K562 (cell line): Measurements from ENCODE around the gene PRKAG1. TPM values are rescaled to one million over a fixed set of nuclear protein-coding genes. Genes with fewer than 3 reads are reported as not detected.

Source experiments
- ADNP ChIP-seq: fragments of 200-800 bp; sonication (Bioruptor generic); IDR thresholded peaks from 2 replicates; pipeline ENCODE4 v1.6.1; 2016; ENCODE audit warnings: missing genetic modification characterization, missing compliant biosample characterization
- ASH1L ChIP-seq: fragments of 450-650 bp; IDR thresholded peaks from 2 replicates; pipeline ENCODE4 v1.6.1; 2018; ENCODE audit warnings: borderline replicate concordance, mild to moderate bottlenecking, low read depth; ENCODE audit not compliant: partially characterized antibody
- ERF ChIP-seq: fragments of 450-650 bp; formaldehyde crosslinking; IDR thresholded peaks from 2 replicates; pipeline ENCODE4 v1.4.0; 2020; ENCODE audit warnings: mild to moderate bottlenecking, mixed read lengths
- HDAC1 ChIP-seq, 2 experiments: fragments of 450-650 bp; IDR thresholded peaks; 2 replicates each; pipeline ENCODE4 v1.6.1; 2016 to 2017; ENCODE audit warnings: inconsistent platforms in 1 of 2, mild to moderate bottlenecking in 1 of 2, moderate library complexity in 1 of 2
- MED1 ChIP-seq: sonication (generic); formaldehyde crosslinking; IDR thresholded peaks from 2 replicates; pipeline ENCODE4 v1.8.1; 2023; ENCODE audit warnings: missing genetic modification reagents, borderline replicate concordance
- NBN ChIP-seq: fragments of 450-650 bp; IDR thresholded peaks from 2 replicates; pipeline ENCODE4 v1.6.1; 2016; ENCODE audit warnings: low read depth, mild to moderate bottlenecking
- RBM22 ChIP-seq: fragments of 200-400 bp; formaldehyde crosslinking; IDR thresholded peaks from 2 replicates; pipeline ENCODE4 v1.6.1; 2018; ENCODE audit warnings: low read length, low read depth; ENCODE audit not compliant: poor library complexity, severe bottlenecking
- SRSF3 ChIP-seq: fragments of 200-400 bp; formaldehyde crosslinking; IDR thresholded peaks from 2 replicates; pipeline ENCODE4 v1.6.1; 2016; ENCODE audit warnings: mild to moderate bottlenecking, low read length, moderate library complexity; ENCODE audit not compliant: insufficient read depth
- THAP7 ChIP-seq: fragments of 250-450 bp; sonication (Bioruptor Pico); IDR thresholded peaks from 2 replicates; pipeline ENCODE4 v1.5.0; 2021
- TRIM24 ChIP-seq, 2 experiments: fragments of 450-650 bp; IDR thresholded peaks; 2 replicates each; pipeline ENCODE4 v1.6.1; 2016
- U2AF1 ChIP-seq: fragments of 200-400 bp; formaldehyde crosslinking; optimal IDR thresholded peaks from 2 replicates; pipeline ENCODE3; 2017; ENCODE audit warnings: mild to moderate bottlenecking, low read depth, low read length, moderate library complexity
- ZBTB17 ChIP-seq: fragments of 450-650 bp; formaldehyde crosslinking; IDR thresholded peaks from 2 replicates; pipeline ENCODE4 v1.4.0; 2020; ENCODE audit warnings: mild to moderate bottlenecking
- ZFP30 ChIP-seq: fragments of 250-450 bp; sonication (Bioruptor Pico); IDR thresholded peaks from 2 replicates; pipeline ENCODE4 v1.8.0; 2022; ENCODE audit warnings: moderate library complexity, mild to moderate bottlenecking, inconsistent platforms, borderline replicate concordance
- ZHX1 ChIP-seq: fragments of 150-350 bp; conservative IDR thresholded peaks from 2 replicates; pipeline ENCODE4 v1.6.1; 2014; ENCODE audit warnings: low read length
- ZKSCAN1 ChIP-seq: fragments of 150-350 bp; IDR thresholded peaks from 2 replicates; pipeline ENCODE4 v1.6.1; 2016; ENCODE audit warnings: low read depth, low read length
- ZNF253 ChIP-seq: fragments of 250-450 bp; sonication (Bioruptor Pico); conservative IDR thresholded peaks from 2 replicates; pipeline ENCODE4 v1.6.1; 2021; ENCODE audit warnings: mild to moderate bottlenecking
- ZNF277 ChIP-seq: fragments of 250-450 bp; sonication (Bioruptor Pico); IDR thresholded peaks from 2 replicates; pipeline ENCODE4 v1.8.0; 2022; ENCODE audit warnings: inconsistent platforms, mild to moderate bottlenecking, moderate library complexity, borderline replicate concordance
- polyA plus RNA-seq, 8 experiments: library from polyadenylated mRNA; depleted of rRNA in 4 of 8; stranded (reverse) in 5 of 8; unstranded in 3 of 8; fragments of >200 nt; fragmentation: Nextera tagmentation in 2 of 8; fragmentation: Illumina TruSeq in 1 of 8; extraction: Ambion mirVana in 2 of 8; extraction: Trizol in 1 of 8; gene quantifications; 2 replicates each; pipeline versions ENCODE4 v1.2.1 to v1.2.3, GENCODE V29; 2011 to 2014; ENCODE audit warnings: inconsistent platforms in 1 of 8, missing spikeins in 1 of 8
- total RNA-seq, 7 experiments: library from RNA; depleted of rRNA in 6 of 7; stranded (reverse); fragments of >200 nt in 6 of 7; fragmentation: Illumina TruSeq in 2 of 7; extraction: Trizol in 2 of 7; gene quantifications; 2 replicates each; pipeline versions ENCODE4 v1.2.1 to v1.2.3, GENCODE V29; 2011 to 2021; ENCODE audit warnings: low replicate concordance in 1 of 7
- TF ChIP-seq, protein P1 (sequence below): sonication (generic); formaldehyde crosslinking; IDR thresholded peaks from 2 replicates; pipeline ENCODE4 v1.8.0; 2022; ENCODE audit warnings: missing genetic modification reagents, mild to moderate bottlenecking, moderate library complexity, borderline replicate concordance
- TF ChIP-seq, protein P2 (sequence below), 3 experiments: fragments of 200-800 bp in 1 of 3; sonication (Bioruptor generic) in 1 of 3; sonication (generic) in 1 of 3; formaldehyde crosslinking in 1 of 3; IDR thresholded peaks; 2 replicates each; pipeline versions ENCODE4 v1.6.1 to v1.8.0; 2016 to 2022; ENCODE audit warnings: mild to moderate bottlenecking in 2 of 3, missing compliant biosample characterization in 2 of 3, missing genetic modification characterization in 2 of 3, missing genetic modification reagents in 1 of 3

Gene PRKAG1
- total and polyA plus RNA-seq, 9 of the 15 experiments (the other 6 are each of a cell fraction or from before 2014, with no cell fraction given): 51.1 to 126 (median 79.1) TPM

- no peak for TF ChIP-seq THAP7 (CRISPR knock-in tag)
- no peak for TF ChIP-seq ZFP30 (CRISPR knock-in tag)
- TF ChIP-seq, protein P1, sequence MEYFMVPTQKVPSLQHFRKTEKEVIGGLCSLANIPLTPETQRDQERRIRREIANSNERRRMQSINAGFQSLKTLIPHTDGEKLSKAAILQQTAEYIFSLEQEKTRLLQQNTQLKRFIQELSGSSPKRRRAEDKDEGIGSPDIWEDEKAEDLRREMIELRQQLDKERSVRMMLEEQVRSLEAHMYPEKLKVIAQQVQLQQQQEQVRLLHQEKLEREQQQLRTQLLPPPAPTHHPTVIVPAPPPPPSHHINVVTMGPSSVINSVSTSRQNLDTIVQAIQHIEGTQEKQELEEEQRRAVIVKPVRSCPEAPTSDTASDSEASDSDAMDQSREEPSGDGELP (CRISPR knock-in tag): peak; percentile 84
- TF ChIP-seq, protein P2, sequence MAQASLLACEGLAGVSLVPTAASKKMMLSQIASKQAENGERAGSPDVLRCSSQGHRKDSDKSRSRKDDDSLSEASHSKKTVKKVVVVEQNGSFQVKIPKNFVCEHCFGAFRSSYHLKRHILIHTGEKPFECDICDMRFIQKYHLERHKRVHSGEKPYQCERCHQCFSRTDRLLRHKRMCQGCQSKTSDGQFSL (CRISPR knock-in tag; IDR thresholded peaks at IDR 0.05): peak; percentile 97
- TF ChIP-seq, protein P2 (tag; IDR thresholded peaks at IDR 0.05): peak in 1 of 2 experiments; percentile 94; a peak in 2 of 4 replicates
- TF ChIP-seq ZNF253 (CRISPR knock-in tag): no peak
- no peak for TF ChIP-seq ERF
- peak in 1 of 2 experiments; percentile 94; a peak in 2 of 4 replicates for TF ChIP-seq HDAC1 (IDR thresholded peaks at IDR 0.05)
- TF ChIP-seq NBN: 0 out of 2 replicates have a peak, but pooled peaks have one; percentile 84
- no peak for TF ChIP-seq ZNF277 (CRISPR knock-in tag)
- no peak for TF ChIP-seq ASH1L
- TF ChIP-seq SRSF3: 0 out of 2 replicates have a peak, but pooled peaks have one; percentile 54
- TF ChIP-seq MED1 (CRISPR knock-in tag): no peak
- peak; percentile 62 for TF ChIP-seq ZKSCAN1
- no peak for TF ChIP-seq U2AF1
- TF ChIP-seq RBM22: peak; percentile 82
- no peak for TF ChIP-seq ZBTB17 (CRISPR knock-in tag)
- TF ChIP-seq TRIM24 (IDR thresholded peaks at IDR 0.05): peak in 1 of 2 experiments; percentile 75; a peak in 2 of 4 replicates
- no peak; the same call in 1 of the 2 replicates for TF ChIP-seq ZHX1
- TF ChIP-seq ADNP (tag): no peak
These were observed 41.9 kb upstream of the PRKAG1 start, which contains the start of gene KMT2D (continued) for GRCh38 chr12:49060237-49061156.
